Measurements from ENCODE around the gene SUSD3.

DNA sequence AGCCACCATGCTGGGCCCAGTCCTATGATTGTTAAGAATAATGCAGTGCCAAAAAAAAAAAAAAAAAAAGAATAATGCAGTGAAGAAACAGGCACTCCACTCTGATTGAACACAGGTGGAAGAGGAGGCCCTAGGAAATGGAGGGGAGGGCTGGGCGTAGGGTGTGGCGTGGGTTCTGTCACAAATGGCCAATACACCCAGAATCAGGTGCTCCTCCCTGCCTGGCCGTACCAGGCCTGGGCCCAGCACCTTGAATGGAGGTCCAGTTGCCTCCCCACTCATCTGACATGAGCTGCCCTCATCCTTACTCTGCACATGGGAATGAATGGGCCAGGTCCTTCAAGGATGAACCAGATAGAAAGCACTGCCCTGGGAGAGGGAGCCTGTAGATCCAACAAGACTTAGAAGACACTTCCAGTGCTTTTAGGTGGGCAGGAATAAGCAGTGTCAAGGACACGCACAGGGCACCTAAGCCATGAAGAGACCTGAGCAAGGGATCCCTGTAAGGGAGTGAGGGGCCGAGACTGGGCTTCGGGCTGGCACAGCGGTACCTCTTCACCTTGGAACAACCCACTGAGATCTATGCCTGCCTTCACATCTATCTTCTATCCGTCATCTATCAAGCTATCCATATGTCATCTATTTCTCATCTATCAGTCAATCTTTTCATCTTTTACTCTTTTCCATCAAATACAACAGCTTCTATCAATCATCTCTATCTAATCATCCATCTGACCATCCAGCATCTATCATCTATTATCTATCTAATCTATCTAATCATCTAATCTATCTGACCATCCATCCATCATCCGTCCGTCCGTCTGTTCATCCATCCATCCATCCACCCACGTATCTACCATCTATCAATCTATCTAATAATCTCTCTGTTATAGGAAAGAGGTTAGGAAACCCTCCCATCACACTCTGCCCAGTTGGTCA, 59.7 kb downstream of the SUSD3 start:
- no peak for TF ChIP-seq EP300 (IDR thresholded peaks at IDR 0.05)
- TF ChIP-seq, protein P1, sequence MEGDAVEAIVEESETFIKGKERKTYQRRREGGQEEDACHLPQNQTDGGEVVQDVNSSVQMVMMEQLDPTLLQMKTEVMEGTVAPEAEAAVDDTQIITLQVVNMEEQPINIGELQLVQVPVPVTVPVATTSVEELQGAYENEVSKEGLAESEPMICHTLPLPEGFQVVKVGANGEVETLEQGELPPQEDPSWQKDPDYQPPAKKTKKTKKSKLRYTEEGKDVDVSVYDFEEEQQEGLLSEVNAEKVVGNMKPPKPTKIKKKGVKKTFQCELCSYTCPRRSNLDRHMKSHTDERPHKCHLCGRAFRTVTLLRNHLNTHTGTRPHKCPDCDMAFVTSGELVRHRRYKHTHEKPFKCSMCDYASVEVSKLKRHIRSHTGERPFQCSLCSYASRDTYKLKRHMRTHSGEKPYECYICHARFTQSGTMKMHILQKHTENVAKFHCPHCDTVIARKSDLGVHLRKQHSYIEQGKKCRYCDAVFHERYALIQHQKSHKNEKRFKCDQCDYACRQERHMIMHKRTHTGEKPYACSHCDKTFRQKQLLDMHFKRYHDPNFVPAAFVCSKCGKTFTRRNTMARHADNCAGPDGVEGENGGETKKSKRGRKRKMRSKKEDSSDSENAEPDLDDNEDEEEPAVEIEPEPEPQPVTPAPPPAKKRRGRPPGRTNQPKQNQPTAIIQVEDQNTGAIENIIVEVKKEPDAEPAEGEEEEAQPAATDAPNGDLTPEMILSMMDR (IDR thresholded peaks at IDR 0.05), result no peak
